GM21737 (cell line): Measurements from ENCODE around the gene BLOC1S3.

Source experiments
- ATAC-seq: cut with Tn5 transposase; IDR thresholded peaks from one replicate; pipeline ENCODE4 v1.9.1; 2021; ENCODE audit warnings: mild to moderate bottlenecking, moderate library complexity; ENCODE audit not compliant: unreplicated experiment

BLOC1S3 gene

DNA sequence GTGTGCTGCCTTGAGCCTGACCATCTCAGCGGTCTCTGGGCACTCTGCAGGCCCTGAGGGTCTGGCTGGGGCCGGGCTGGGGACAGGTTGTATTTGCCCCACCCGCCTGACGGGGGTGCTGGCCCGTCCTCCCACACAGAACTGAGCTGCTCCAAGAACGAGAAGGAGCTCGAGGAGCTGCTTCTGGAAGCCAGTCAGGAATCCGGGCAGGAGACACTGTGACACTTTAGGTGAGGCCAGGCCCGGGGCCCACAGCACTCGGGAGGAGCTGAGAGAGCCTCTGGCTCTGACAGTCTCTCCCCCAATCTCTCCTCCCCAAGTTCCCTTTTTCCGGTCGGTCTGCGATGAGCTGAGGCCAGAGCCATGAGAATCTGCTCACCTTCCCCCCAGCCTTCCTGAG is 32.3 kb upstream of the BLOC1S3 start:
- no peak for ATAC-seq

DNA sequence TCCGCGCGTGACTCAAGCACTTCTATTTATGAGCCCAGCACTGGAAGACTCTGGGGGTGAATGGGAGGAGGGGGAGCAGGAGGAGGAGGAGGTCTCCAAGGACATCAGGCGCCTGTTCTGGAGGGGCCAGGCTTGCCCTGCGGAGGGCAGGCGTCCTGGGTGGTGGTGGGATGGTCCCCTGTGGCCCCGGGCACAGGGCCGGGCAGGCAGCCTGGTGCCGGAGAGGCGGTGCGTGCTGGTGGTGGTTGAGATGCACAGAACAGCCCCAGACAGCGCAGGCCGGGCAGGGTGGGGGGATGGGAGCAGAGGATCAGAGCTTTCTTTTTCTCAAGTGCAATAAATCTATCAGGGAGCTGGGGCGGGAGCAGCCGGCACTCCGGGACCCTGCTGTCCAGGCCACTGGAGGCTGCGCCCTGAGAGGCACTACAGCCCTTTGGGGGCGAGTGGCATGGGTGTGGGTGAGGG is 31.8 kb upstream of the BLOC1S3 start:
- ATAC-seq: no peak

DNA sequence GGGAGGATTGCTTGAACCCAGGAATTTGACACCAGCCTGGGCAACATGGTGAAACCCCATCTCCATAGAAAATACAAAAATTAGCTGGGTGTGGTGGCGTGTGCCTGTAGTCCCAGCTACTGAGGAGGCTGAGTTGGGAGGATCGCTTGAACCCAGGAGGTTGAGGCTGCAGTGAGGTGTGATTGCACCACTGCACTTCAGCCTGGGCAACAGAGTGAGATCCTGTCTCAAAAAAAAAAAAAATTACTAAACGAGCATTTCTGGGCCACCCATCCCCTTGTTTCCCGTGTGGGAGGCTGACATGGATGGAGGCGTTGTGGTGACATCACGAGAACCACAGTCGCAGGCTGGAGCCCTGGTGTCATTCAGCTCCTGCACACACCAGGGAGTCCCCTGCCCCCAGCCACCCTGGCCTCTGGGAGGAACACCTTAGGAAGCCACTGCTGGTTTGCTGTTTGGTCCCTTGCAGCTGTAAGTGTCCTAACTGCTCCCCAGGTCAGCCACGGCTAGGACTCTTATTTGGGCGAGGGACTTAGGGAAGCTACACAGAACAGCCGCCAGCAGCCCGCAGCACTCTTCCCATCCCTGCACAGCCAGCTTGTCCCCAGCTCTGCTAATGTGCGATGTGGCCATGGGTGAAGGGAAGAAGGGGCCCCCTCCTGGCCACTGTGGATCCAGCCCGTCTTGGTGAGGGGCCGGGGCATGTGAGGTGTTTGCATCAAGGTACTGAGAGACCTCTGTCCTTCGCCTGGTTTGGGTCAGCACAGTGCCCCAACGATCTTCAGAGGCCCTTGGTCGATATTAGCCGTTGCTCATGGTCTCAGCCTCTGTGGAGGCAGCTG is 30.5 kb upstream of the BLOC1S3 start:
- ATAC-seq: no peak

DNA sequence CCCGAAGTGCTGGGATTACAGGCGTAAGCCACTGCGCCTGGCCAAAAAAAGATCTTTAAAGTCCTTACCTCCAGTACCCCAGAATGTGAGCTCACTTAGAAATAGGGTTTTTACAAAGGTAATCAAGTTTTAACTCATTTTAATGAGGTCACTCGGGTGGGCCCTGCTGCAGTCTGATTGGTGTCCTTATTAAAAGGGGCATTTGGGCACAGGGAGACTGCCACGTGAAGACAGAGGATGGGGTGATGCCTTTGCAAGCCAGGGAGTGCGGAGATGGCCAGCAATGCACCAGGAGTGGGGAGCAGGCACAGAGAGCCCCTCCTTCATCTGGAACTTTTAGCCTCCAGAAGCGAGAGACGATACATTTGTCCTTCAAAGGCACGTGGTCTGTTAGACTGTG is 29.5 kb upstream of the BLOC1S3 start:
- no peak for ATAC-seq

DNA sequence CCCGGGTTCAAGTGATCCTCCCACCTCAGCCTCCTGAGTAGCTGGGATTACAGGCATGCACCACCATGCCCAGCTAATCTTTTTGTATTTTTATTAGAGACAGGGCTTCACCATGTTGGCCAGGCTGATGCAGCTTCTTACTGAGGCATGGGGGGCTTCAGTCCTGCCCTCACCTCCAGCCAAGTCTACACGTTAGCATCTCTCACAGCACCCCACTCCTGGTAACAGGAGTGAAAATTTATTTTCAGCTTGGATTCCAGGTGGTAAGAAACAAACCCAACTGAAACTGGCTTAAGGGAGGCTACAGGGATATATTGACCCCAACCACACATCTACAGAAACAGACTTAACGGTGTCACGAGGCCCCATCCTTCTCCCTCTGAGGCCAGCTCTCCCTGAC is 28.4 kb upstream of the BLOC1S3 start:
- no peak for ATAC-seq

DNA sequence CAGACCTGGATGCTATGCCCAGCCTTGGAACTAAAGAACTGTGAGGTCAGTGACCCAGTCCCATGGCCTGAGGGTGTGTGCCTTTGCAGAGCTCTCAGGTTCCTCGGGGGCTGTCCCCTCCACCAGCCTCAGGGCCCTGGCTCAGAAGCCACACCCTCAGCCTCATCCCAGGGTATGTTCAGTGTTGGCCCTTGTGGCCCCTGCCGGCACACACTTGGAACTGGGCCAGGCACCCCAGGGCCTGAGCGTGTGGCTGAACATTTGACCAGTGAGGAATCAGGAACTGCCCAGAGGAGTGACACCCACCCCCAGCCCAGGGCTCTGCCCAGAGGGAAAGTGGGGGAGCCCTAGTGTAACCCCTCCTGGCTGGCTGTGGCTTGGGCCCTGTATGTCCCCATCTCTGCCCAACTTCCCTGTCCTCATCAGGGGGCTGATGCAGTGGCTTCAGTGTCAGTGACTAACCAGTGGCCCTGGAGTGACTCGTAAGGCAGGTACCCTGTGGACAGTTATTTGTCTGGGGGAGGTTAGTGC is 27.8 kb upstream of the BLOC1S3 start:
- no peak for ATAC-seq

DNA sequence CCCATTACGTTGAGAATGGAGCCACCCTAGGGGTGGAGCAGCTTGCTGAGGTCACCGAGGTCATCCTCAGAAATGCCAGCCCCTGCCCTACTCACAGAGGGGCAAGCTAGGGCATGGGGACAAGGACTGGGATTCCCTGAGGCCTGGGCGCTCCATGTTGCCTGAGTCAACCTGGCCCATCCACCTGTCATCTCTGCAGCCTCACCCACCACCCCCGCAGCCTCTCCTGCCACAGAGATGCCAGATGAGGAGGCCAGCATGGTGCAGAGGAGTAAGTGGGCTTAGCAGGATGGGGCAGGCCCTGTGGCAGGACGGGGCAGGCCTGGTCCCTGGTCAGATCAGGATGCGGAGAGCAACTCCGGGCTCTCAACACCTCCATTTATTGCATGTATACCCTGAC is 27.3 kb upstream of the BLOC1S3 start:
- ATAC-seq: no peak

DNA sequence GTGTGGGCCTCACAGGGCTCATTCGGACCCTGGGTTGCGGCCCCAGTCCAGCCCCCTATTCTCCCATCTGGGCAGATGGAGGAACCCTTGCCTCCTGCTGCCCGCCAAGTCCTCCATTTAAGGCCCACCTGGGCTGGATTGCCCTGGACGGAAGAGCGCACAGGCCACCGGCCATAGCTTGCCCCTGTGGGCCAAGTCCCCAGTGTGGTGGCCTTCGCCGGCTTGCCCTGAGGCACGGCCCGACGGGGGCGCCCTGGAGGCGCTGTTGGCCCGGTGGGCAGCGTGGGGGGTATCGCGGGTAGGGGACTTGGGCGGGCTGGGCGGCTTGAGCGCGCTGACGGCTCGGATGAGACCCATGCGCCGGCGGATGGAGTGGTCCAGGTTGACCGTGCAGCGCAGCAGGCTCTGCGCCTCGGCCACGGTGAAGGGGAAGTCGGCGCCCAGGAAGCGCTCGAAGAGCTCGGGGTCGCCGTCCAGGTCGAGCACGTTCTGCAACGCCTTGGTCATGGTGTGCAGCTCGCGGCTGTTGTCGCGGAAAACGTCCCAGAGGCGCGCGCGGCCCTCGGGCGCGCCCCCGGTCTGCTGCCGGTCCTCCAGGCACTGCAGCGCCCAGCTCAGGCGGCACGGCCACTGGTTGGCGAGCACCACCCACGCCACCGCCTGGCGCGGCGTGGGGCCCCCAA is 26.6 kb upstream of the BLOC1S3 start:
- no peak for ATAC-seq

DNA sequence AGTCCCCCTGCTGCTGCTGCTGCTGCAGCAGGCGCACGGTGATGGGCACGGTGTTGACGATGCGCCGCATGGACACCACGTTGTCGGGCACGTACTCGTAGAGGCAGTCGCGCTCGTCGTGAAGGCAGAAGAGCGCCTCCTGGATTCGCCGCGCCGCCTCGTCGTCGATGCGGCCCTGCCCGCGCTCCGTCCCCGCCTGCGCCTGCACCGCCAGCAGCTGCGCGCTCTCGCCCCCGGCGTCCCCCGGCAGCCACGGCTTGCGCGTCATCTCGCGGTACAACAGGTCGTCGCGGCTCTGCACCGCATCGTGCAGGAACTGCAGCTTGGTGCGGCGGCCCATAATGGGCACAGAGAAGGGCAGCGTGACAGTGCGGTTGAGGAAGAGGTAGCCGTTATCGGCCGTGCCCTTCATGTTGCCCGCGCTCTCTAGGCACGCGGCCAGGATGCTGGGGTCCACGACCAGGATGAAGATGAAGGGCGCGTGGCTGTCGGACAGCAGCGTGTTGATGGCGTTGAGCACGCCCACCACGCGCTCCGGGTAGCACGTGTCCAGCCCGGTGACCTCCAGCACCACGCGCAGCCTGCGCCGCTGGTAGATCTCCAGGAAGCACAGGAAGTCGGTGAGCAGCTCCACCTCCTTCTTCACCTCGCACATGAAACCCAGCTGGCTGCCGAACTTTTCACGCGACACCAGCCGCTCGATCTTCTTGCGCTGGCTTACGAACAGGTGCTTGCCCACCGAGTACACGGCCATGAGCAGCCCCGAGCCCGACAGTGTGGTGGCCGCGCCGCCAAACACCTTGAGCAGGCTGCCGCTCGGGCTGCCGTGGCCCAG is 25.9 kb upstream of the BLOC1S3 start:
- ATAC-seq: no peak

DNA sequence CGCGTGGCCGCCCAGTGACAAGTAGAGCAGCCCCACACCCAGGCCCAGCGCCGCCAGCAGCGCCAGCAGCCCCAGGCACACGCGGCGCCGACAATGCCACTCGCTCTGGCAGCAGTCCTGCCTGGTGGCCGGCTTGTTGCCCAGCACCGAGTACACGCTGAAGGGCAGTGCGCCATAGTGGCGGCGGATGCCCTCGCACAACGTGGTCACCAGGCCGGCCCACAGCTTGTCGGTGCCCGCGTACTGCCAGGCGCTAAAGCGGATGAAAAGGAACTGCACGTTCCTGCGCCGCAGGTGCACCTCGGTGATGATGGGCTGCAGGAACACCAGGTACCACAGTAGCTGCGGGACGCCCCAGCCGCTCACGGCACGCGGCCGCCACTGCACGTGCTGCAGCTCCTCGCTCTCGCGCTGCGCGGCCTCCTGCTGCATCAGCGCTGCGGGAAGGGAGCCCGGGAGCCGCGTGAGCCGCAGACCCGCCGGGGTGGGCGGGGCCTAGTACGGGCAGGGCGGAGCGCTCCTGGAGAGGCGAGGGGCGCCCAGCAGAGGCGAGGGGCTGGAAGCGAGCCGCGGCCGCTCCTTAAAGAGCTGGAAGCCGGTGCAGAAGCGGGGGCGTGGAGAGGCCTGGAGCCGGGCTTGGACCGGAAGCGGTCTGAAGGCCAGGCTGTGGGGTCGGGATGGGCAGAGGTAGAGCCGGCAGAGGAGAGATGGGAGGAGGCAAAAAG is 25.1 kb upstream of the BLOC1S3 start:
- no peak for ATAC-seq

DNA sequence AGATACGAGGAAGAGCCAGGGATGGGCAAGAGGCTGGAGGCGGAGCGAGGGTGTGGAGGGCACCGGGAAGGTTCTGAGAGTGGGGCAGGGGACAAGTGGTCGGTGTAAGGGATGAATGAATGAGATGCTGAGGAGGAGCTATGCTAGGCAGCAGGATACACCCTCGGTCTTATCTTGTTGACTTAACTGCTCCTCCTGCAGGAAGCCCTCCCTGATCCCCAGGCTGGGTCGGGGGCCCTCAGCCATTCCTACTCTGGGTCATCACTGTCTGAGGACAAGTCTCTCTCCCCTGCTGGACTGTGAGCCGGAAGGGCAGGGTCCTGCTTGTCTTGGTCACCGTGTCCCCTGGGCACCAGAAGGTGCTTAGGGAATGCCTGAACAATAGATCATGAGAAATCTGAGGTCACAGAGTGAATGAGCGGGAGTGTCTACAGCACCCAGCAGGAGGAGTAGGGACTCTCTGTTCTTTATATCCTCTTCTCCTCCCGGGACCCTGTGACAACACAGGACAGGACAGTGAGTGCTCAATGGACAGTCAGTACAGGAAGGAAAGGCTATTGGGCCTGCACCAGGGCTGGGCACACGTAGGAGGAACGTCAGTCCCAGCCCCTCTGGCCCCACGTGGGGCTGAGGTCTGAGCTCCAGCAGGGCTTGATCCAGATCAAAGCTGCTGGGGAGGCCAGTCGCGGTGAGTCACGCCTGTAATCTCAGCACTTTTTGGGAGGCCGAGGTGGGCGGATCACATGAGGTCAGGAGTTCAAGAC is 24.3 kb upstream of the BLOC1S3 start:
- no peak for ATAC-seq

DNA sequence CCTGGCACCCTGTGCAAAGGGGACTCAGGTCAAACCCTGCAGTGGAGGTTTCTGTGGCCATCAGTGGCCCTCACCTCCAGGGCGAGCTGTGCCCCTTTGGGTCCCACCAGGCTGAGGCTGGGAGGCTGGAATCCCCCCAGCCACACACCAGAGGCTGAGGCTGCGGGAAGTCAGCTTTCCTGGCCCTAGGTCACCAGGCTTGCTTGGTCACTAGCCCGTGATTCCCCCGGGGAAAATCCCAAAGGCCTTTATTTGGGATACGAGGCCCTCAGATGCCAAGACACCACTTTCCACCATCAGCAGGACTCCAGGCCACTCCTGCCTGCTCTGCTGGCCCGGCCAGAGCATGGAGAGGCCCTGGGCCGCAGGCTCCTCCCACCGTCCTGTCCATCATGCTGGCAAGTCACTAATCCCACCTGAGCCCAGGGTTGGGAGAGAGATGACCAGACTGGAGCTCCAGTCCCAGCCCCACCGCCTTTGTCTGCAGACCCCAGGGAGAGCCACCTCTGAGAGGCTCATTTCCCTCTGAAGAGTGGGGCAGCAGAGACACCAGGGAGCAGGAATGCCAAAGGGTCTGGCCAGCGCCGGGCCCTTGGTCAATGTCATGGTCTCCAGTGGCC is 22.5 kb upstream of the BLOC1S3 start:
- ATAC-seq: no peak

DNA sequence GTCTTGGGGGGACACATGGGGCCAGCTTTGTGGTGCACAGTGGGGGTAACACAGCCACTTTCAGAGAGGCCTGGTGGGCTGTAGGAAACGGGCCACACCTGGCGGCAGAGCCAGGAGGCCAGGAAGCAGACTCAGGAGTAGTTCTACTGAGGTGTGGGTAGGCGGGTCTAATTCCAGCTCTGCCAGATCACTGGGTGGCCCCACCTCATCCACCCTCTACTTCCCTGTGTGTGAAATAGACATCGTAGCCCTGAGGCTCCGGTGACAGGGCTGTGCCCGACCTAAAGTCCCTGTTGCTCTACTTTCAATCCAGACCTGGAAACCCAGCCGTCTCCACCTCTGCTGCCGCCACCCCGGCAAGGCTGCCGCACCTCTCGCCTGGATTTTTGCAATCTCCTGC is 21.8 kb upstream of the BLOC1S3 start:
- ATAC-seq: no peak

DNA sequence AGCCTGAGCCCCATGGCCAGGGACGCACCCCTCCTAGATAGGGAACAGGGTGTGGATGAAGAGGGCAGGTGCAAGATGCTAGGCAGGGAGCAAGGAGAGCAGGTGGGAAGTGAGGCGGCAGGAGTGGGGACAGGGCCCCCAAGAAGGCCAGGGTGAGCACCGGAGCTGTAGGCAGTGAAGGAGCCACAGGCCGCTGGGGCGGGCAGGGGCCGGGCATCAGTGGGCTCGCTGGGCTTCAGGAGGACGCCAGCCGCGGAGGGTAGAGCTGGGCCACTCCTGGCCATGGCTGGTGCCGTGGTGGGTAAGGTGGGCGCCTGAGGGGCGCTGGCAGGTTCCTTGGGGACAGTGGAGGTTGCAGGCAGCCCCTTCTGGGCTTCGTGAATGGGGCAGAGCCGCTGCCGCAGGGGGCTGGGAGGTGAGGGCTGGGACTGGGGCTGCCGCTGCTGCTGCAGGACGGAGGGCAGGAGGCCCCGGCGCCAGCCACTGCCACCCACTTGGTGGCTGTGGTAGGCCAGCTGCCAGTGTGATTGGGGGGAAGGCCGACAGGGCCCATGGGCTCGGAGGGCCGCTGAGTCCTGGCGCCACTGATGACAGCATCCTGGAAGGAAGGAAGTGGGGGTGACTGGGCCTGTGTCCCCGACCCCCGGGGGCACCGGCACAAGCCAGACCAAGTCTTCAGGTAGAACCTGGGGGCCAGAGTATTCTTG is 19.9 kb upstream of the BLOC1S3 start:
- ATAC-seq: no peak

DNA sequence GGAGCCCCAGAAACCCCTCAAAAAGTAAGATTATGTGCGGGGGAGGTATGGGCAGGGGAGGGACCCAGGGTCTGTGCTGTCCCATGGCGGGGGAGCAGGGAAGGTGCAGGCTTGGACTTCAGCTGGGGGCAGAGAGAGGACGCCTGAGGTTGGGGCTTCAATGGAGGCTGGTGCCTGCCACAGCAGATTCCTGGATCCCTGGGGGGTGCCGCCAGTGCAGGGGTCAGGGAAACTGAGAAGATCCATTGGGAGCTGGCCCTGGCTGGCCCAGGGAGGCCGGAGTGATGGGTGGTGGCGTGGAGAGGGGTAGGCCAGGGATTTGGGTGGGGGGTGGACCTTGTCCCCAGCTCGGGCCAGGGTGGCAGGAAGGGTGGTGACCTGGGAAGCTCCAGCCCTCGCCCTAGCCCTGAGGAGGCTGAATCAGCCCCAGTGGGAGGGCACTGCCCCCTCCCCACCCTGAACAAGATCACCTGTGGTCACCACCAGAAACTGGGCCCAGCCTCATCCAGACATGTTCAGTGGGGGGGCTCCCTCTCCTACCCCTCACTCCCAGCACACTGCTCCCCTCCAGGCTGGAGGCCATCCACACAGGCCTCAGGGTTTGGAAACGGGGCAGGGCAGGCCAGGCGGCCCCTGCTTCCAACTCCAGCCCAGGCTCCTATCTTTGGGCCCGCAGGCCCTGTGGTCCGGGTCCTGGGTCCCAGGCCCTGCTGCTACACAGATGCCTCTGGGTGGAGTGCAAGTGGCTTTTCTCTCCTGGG is 19.2 kb upstream of the BLOC1S3 start:
- no peak for ATAC-seq

DNA sequence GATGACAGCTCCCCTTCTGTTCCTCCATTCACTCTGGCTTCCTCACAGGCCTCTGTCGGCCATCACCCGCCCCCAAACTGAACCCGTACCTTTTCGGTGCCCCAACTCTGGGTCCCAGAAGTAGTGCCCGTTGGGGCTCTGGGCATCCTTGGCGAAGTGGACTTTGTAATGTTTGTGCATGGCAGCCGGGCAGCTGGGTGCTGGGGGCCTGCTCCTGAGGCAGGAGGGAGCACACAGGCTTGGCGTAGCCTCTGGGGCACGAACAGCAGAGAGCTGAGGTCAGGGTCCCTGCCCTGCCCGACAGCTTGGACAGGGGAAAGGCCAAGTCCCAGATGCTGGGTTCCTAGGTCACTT is 18.6 kb upstream of the BLOC1S3 start:
- no peak for ATAC-seq

DNA sequence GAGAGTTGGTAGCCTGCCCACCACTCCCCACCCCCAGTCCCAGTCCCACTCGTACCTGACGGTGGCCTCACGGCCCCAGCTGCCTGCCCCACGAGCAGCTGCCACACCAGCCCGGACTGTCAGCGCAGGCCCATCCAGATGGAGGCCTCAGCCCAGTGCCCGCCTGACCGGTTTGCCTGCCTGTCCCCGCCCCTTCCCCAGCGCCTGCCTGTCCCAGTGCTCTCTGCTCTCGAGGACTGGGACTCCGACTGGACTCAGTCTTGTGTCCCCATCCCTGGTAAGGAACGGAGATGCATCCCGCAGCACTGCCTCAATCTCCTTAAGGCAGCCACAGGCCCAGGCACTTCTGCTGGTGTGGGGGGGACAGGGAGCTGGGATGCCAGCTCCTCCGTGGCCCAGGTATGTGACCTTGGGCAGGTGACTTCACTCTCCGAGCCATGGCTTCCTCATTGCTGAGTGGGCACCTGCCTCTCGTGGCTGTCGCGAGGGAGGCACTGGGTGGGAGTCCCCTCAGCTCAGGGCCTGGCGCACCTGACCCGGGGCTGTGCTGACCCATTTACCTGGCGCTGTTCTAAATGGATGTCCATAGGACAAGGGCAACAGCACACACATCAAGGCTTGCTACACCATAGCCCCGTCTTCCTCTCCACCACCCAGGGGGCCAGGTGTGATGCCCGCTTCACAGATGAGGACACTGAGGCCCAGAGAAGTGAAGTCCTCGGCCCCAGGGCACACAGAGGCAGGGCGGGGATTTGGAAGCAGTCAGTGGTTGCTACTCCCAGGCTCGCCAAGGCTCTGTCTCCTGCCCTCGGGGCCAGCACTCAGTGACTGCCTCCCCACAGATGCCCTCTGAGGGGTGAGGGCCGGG is 17.5 kb upstream of the BLOC1S3 start, which contains the start of gene NKPD1:
Gene NKPD1, minus strand, starts transcription at position 113 of the 868 bp plus-strand sequence. CDS start 832 bp downstream, outside the sequence.
- ATAC-seq: no peak
